WTC11 (cell line): ENCODE measurements around the gene KCNT2.

Source experiments
- CREB1 ChIP-seq: sonication (generic); formaldehyde crosslinking; IDR thresholded peaks from 2 replicates; pipeline ENCODE4 v1.8.0; 2023; ENCODE audit warnings: mild to moderate bottlenecking, missing genetic modification reagents
- JUN ChIP-seq: sonication (generic); formaldehyde crosslinking; IDR thresholded peaks from 2 replicates; pipeline ENCODE4 v1.8.0; 2023; ENCODE audit warnings: mild to moderate bottlenecking, missing genetic modification reagents
- SMAD3 ChIP-seq: sonication (generic); formaldehyde crosslinking; IDR thresholded peaks from 2 replicates; pipeline ENCODE4 v1.8.0; 2022; ENCODE audit warnings: missing genetic modification reagents, mild to moderate bottlenecking, borderline replicate concordance
- TEAD4 ChIP-seq: sonication (generic); formaldehyde crosslinking; IDR thresholded peaks from 2 replicates; pipeline ENCODE4 v1.8.0; 2022; ENCODE audit warnings: mild to moderate bottlenecking, missing genetic modification reagents
- USF2 ChIP-seq: sonication (generic); formaldehyde crosslinking; IDR thresholded peaks from 2 replicates; pipeline ENCODE4 v1.8.1; 2023; ENCODE audit warnings: mild to moderate bottlenecking, missing genetic modification reagents, moderate library complexity
- ZNF232 ChIP-seq: sonication (generic); formaldehyde crosslinking; IDR thresholded peaks from 2 replicates; pipeline ENCODE4 v1.8.0; 2022; ENCODE audit warnings: mild to moderate bottlenecking, missing genetic modification reagents
- TF ChIP-seq, protein P1 (sequence below): fragments of 250-450 bp; sonication (Bioruptor Pico); IDR thresholded peaks from 2 replicates; pipeline ENCODE4 v1.9.0; 2021; ENCODE audit warnings: mild to moderate bottlenecking
- TF ChIP-seq, protein P2 (sequence below): fragments of 200-600 bp; IDR thresholded peaks from 2 replicates; pipeline ENCODE4 v1.8.0; 2022; ENCODE audit warnings: antibody characterized with exemption
- TF ChIP-seq, protein P3 (sequence below): sonication (generic); formaldehyde crosslinking; IDR thresholded peaks from 2 replicates; pipeline ENCODE4 v1.8.0; 2022; ENCODE audit warnings: mild to moderate bottlenecking, missing genetic modification reagents

GRCh38 chr1:196557797-196558196, 50.4 kb downstream of the KCNT2 start:
- TF ChIP-seq JUN (CRISPR knock-in tag) (no peak), CREB1 (CRISPR knock-in tag) (no peak), USF2 (CRISPR knock-in tag) (no peak), SMAD3 (CRISPR knock-in tag) (no peak), ZNF232 (CRISPR knock-in tag) (no peak), TEAD4 (CRISPR knock-in tag) (no peak)
- TF ChIP-seq, protein P1, sequence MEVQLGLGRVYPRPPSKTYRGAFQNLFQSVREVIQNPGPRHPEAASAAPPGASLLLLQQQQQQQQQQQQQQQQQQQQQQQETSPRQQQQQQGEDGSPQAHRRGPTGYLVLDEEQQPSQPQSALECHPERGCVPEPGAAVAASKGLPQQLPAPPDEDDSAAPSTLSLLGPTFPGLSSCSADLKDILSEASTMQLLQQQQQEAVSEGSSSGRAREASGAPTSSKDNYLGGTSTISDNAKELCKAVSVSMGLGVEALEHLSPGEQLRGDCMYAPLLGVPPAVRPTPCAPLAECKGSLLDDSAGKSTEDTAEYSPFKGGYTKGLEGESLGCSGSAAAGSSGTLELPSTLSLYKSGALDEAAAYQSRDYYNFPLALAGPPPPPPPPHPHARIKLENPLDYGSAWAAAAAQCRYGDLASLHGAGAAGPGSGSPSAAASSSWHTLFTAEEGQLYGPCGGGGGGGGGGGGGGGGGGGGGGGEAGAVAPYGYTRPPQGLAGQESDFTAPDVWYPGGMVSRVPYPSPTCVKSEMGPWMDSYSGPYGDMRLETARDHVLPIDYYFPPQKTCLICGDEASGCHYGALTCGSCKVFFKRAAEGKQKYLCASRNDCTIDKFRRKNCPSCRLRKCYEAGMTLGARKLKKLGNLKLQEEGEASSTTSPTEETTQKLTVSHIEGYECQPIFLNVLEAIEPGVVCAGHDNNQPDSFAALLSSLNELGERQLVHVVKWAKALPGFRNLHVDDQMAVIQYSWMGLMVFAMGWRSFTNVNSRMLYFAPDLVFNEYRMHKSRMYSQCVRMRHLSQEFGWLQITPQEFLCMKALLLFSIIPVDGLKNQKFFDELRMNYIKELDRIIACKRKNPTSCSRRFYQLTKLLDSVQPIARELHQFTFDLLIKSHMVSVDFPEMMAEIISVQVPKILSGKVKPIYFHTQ (CRISPR knock-in tag) = no peak
- TF ChIP-seq, protein P2, sequence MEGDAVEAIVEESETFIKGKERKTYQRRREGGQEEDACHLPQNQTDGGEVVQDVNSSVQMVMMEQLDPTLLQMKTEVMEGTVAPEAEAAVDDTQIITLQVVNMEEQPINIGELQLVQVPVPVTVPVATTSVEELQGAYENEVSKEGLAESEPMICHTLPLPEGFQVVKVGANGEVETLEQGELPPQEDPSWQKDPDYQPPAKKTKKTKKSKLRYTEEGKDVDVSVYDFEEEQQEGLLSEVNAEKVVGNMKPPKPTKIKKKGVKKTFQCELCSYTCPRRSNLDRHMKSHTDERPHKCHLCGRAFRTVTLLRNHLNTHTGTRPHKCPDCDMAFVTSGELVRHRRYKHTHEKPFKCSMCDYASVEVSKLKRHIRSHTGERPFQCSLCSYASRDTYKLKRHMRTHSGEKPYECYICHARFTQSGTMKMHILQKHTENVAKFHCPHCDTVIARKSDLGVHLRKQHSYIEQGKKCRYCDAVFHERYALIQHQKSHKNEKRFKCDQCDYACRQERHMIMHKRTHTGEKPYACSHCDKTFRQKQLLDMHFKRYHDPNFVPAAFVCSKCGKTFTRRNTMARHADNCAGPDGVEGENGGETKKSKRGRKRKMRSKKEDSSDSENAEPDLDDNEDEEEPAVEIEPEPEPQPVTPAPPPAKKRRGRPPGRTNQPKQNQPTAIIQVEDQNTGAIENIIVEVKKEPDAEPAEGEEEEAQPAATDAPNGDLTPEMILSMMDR = no peak
- TF ChIP-seq, protein P3, sequence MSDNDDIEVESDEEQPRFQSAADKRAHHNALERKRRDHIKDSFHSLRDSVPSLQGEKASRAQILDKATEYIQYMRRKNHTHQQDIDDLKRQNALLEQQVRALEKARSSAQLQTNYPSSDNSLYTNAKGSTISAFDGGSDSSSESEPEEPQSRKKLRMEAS (CRISPR knock-in tag) = no peak
